Natural killer cell treated with Interleukin-12 subunit alpha and Interleukin-12 subunit beta and Interleukin-15 and Interleukin-18, amount 100 ng/mL, for 72 hours (primary cell): ENCODE measurements around the gene CD276. TPM values are rescaled to one million over a fixed set of nuclear protein-coding genes. Genes with fewer than 3 reads are reported as not detected.
A peak's percentile ranks its signal among the peaks of the same experiment; 100 is the strongest.
"Not testable (repeated sequence)": the region's sequence is repeated elsewhere in the genome, so short reads cannot be mapped to it uniquely, and the experiment has no call there.

Source experiments
- ATAC-seq, 2 donors: fragments of 150-1000 bp; cut with Tn5 transposase in 1 of 2; sonication (Bioruptor Pico), chemical (Tn5 transposase) in 1 of 2; 2 replicates each; pipeline ENCODE4 v1.10.0; 2021
- DNase-seq: peaks from one replicate; pipeline ENCODE4 v3.0.0; 2022; ENCODE audit warnings: low spot score
- H3K27ac Mint-ChIP-seq, 2 donors: 1 replicate in 1 of 2; 2 replicates in 1 of 2; pipeline ENCODE4 v1.8.0; 2022; ENCODE audit warnings: mixed read lengths in 2 of 2, mild to moderate bottlenecking in 1 of 2, moderate library complexity in 1 of 2
- H3K27me3 Mint-ChIP-seq, 2 donors: 1 replicate in 1 of 2; 2 replicates in 1 of 2; pipeline ENCODE4 v1.8.0; 2022; ENCODE audit warnings: mixed read lengths in 2 of 2
- H3K36me3 Mint-ChIP-seq: one replicate; pipeline ENCODE4 v1.8.0; 2022; ENCODE audit warnings: mixed read lengths
- H3K4me1 Mint-ChIP-seq, 2 donors: 1 replicate in 1 of 2; 2 replicates in 1 of 2; pipeline ENCODE4 v1.8.0; 2022; ENCODE audit warnings: low read depth in 2 of 2, mixed read lengths in 2 of 2, mild to moderate bottlenecking in 1 of 2
- H3K4me3 Mint-ChIP-seq: one replicate; pipeline ENCODE4 v1.8.0; 2022; ENCODE audit warnings: mixed read lengths
- H3K9me3 Mint-ChIP-seq: 2 replicates; pipeline ENCODE4 v1.8.0; 2022; ENCODE audit warnings: mixed read lengths
- total RNA-seq, 2 donors: library from RNA; stranded (reverse); gene quantifications; one replicate each; pipeline ENCODE4 v1.2.3, GENCODE V29; 2022

CD276 gene
- total RNA-seq: 1 to 10 TPM in 1 of 2 donors, under 1 TPM in 1; 0.90 to 2.0 TPM

DNA sequence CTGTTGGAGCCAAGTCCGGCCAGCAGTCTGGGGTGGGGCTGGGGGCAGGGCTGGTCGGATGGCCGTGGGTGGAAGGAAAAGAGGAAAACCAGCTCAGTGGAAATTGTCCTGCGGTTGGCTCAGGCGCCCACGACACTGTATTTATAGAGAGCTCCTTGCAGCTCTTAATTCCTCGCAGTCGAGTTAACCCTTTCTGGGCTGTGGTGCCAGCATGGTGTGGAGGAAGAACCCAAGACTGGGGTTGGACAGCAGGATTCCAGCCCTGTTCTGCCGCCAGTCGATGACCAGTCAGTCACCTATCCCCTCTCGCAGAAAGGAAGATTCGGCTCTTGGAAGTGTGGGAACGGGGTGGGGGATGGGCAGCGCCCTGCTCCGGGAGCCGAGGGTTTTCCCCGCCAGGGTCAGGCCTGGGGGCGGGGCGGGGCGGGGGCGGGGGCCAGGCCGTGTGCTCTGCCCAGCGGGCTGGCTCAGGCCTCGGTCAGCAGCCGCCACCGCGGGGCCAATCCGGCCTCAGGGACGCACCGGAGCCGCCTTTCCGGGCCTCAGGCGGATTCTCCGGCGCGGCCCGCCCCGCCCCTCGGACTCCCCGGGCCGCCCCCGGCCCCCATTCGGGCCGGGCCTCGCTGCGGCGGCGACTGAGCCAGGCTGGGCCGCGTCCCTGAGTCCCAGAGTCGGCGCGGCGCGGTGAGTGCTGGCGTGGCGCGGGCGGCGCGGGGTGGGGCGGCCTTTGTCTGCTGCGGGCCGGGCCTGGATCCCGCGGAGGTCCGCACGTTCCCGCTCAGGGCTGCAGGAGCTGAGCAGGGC, at the start of gene CD276:
Gene CD276, plus strand, starts transcription at position 607 of the 804 bp plus-strand sequence. CDS start 15,257 bp downstream, outside the sequence.
- ATAC-seq (peak; percentile 55 to 71), DNase-seq (no peak)
- H3K27me3 Mint-ChIP-seq: peaks cover 36 to 40% of the 10 kb centered on the region in 2 donors
- H3K4me1 Mint-ChIP-seq: peaks cover 5 to 14% of the 10 kb centered on the region in 2 donors
- no peaks in the 10 kb centered on the region for H3K36me3 Mint-ChIP-seq
- H3K27ac Mint-ChIP-seq: no peak within 1 kb of the TSS
- H3K9me3 Mint-ChIP-seq: no peaks in the 10 kb centered on the region
- peak within 1 kb of the TSS; percentile 50 for H3K4me3 Mint-ChIP-seq

DNA sequence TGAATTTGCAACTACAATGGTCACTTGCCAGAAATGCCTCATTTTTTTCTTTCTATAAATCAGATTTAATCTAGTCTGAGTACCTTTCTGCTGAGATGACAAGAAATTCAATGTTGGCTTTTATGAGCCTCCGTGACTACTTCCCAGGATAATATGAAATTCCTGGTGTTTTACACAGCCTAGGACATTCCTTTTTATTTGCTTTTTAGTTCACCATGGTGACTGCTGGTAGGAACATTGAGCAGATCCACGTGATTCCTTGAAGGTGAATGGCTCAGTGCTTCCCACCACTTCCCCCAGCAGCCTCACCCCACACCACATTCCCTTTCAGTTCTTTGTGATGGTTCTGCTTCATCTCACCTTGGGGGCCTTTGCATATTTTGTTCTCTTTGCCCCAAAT, 46.7 kb upstream of the CD276 start:
- H3K36me3 Mint-ChIP-seq: peaks cover 5% of the 10 kb centered on the region
- H3K27me3 Mint-ChIP-seq: peaks cover 28 to 29% of the 10 kb centered on the region in 2 donors
- peaks cover 14 to 17% of the 10 kb centered on the region in 2 donors for H3K4me1 Mint-ChIP-seq
- H3K4me3 Mint-ChIP-seq: no peak overlapping the region
- no peaks in the 10 kb centered on the region for H3K9me3 Mint-ChIP-seq
- ATAC-seq (no peak), DNase-seq (no peak)
- H3K27ac Mint-ChIP-seq: no peak overlapping the region

DNA sequence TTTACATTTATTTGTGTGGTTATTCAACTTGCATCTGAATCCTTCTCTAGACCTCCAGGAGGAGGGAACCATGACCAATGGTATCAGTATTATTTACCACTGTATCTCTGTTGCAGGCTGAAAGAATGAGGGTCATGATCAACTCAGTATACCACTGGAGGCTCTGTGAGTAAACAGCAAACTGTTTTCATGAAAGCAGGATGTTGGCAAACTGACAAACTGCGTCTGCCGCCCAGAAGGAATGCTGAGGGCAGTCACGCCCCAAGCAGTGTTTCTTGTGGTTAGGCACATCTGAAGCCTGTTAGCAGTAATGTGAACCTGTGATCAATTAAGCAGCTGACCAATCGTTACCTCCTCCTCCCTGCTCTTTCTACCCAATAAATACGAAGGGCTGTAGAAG, 44.7 kb upstream of the CD276 start:
- not testable (repeated sequence) for H3K4me1 Mint-ChIP-seq, ATAC-seq, H3K27ac Mint-ChIP-seq, H3K36me3 Mint-ChIP-seq, H3K9me3 Mint-ChIP-seq, DNase-seq, H3K4me3 Mint-ChIP-seq
- peaks cover 28 to 29% of the 10 kb centered on the region in 2 donors for H3K27me3 Mint-ChIP-seq

DNA sequence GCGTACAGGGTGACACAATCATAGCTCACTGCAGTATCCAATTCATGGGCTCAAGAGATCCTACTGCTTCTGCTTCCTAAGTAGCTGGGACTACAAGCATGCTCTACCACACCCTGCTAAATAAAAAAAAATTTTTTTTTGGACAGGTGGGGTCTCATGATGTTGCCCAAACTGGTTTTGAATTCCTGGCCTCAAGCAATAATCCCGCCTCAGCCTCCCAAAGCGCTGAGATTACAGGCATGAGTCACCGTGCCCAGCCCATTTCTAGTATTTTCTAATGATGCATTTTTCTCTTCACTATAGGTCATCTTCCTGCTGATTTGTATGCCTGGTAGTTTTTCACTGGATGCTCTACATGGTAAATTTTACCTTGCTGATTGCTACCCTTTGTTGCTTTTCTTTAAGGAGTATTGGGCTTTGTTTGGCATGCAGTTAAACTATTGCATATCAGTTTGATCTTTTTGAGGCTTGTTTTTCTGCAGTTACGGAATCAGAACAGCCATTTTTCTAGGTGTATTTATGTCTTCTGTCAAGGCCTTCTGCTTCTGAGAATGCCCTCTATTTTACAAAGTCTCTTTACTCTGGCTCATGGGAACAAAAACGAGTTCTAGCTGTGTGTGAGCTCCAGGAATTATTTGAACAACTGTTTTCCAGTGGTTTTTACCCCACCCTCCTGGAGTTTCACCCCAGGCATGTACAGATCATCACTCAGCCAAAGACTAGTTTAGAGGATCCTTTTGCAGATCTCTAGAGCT, 36.7 kb upstream of the CD276 start:
- H3K27ac Mint-ChIP-seq: no peak overlapping the region
- DNase-seq (no peak), ATAC-seq (no peak)
- no peaks in the 10 kb centered on the region for H3K9me3 Mint-ChIP-seq
- peaks cover 14 to 19% of the 10 kb centered on the region in 2 donors for H3K4me1 Mint-ChIP-seq
- H3K4me3 Mint-ChIP-seq: no peak overlapping the region
- H3K27me3 Mint-ChIP-seq: peaks cover 30 to 51% of the 10 kb centered on the region in 2 donors
- H3K36me3 Mint-ChIP-seq: no peaks in the 10 kb centered on the region

DNA sequence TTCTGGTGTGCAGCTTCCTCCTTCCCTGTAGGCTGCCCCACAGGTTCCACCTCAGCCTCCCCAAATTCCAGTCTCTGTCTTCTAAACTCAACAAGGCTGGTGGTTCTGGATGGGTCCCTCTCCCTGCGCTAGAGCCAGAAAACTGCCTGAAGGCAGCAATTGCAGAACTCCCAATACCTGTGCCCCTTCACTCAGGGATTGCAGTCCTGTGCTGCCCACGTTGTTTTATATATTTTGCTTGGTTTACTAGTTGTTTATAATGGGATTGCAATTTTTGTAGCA, 36.2 kb upstream of the CD276 start:
- peaks cover 30 to 51% of the 10 kb centered on the region in 2 donors for H3K27me3 Mint-ChIP-seq
- H3K36me3 Mint-ChIP-seq: no peaks in the 10 kb centered on the region
- no peak overlapping the region for H3K27ac Mint-ChIP-seq
- no peak for ATAC-seq
- peaks cover 14 to 19% of the 10 kb centered on the region in 2 donors for H3K4me1 Mint-ChIP-seq
- no peak for DNase-seq
- H3K4me3 Mint-ChIP-seq: no peak overlapping the region
- H3K9me3 Mint-ChIP-seq: no peaks in the 10 kb centered on the region

DNA sequence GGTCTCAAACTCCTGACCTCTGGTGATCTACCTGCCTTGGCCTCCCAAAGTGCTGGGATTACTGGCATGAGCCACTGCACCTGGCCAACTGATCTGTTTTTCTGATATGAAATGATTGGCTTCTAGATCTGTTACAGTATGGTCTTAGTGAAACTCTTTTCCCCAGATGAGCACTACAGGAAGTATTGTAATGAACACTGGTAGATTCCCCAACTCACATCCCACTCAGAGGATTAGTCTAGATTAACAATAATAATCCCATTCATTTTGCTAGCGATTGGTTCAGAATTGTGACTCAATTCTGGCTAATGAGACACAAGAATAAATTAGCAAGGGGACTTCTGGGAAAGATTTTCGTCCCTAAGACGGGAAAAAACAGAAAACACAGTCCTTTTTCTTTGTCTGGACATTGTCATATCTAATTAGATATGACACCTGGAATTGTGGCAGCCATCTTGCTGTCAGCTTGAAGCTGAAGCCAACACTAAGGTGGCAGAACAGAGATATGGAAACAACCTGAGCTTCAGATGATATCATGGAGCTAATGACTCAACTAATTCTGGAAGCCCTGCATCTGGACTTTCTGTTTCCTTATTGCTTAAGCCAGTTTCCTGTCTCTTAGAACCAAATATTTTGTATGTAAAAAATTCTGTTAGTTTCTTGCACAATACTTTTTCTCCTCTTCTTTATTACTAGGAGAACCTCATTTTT, 33.6 kb upstream of the CD276 start:
- no peak for DNase-seq
- Mint-ChIP-seq H3K27me3 (peaks cover 34 to 64% of the 10 kb centered on the region in 2 donors), H3K36me3 (no peaks in the 10 kb centered on the region), H3K4me1 (peaks cover 14 to 19% of the 10 kb centered on the region in 2 donors), H3K4me3 (peak overlapping the region; percentile 25), H3K9me3 (no peaks in the 10 kb centered on the region), H3K27ac (peak overlapping the region; percentile 13 to 68)
- ATAC-seq: peak; percentile 79 to 89

DNA sequence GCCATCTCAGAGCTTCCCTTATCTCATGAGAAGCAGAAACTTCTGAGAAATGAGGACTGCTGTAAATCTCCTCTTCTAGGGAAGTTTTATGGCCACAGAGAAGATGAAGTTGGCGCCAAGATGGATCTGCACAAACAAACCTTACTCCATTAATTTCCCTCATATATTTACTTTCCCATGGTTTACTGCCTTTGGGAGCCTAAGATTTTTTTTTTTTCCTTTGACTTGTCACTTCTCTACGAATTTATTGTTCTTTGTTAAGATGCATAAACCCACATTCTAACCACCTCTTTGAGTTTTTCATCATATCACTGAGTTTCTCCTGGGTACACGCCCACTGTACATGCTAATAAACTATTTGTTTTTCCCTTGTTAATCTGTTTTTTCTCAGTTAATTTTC, 29.5 kb upstream of the CD276 start:
- Mint-ChIP-seq H3K4me3 (no peak overlapping the region), H3K27ac (no peak overlapping the region), H3K4me1 (peaks cover 14 to 19% of the 10 kb centered on the region in 2 donors), H3K36me3 (no peaks in the 10 kb centered on the region), H3K27me3 (peaks cover 35 to 56% of the 10 kb centered on the region in 2 donors), H3K9me3 (no peaks in the 10 kb centered on the region)
- no peak for ATAC-seq
- DNase-seq: no peak

DNA sequence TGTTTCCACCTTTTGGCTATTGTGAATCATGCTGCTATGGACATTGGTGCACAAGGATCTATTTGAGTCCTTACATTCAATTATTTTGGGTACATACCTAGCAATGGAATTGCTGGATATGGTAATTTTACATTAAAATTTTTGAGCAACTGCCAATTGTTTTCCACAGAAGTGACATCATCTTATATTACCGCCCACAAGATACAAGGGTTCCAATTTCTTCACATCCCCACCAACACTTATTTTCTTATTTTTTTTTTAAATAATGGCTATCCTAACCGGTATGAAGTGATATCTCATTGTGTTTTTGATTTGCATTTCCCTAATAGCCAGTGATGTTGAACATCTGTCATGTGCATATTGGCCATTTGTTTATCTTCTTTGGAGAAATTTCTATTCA, 28.5 kb upstream of the CD276 start:
- DNase-seq: no peak
- no peak overlapping the region for H3K27ac Mint-ChIP-seq
- H3K36me3 Mint-ChIP-seq: no peaks in the 10 kb centered on the region
- ATAC-seq: no peak
- no peaks in the 10 kb centered on the region for H3K9me3 Mint-ChIP-seq
- peaks cover 6 to 11% of the 10 kb centered on the region in 2 donors for H3K4me1 Mint-ChIP-seq
- no peak overlapping the region for H3K4me3 Mint-ChIP-seq
- peaks cover 36 to 57% of the 10 kb centered on the region in 2 donors for H3K27me3 Mint-ChIP-seq

DNA sequence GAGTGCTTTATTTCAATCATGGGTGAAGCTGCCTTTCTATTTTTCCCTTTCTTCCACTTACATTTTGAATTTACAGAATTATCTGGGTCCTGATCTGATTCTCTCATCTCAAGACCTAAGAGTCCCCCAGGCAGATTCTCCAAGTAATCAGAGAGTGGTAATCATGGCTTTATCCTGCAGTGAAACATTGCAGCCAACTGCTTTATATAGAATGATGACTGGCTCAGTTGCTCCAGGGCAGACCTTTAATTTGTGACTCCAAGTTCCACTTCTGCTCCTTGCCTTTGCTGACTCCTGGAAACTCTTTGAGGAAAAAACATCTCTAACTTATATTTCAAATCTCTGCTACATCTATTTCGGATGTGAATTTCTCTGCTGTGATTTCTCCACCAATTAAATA, 25.5 kb upstream of the CD276 start:
- Mint-ChIP-seq H3K9me3 (no peaks in the 10 kb centered on the region), H3K36me3 (no peaks in the 10 kb centered on the region), H3K27me3 (peaks cover 32 to 44% of the 10 kb centered on the region in 2 donors)

DNA sequence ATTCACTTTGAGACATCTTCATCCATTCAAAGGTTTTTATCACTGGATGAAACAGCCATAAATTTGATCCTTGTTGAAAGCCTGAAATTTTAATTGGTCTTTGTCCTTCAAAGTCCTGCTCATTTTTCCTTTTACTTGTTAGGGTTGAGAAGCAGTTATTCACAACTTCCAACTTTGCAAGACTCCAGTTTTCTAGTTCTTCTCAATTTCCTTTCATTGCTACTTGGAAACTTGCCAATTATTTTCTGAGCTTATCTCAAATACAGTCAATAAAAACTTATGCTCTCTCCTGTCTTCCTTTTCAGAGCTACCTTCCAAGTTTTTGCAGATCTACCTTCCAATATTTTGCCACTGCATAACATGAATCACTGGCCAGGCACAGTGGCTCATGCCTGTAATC, 23.7 kb upstream of the CD276 start:
- Mint-ChIP-seq H3K9me3 (no peaks in the 10 kb centered on the region), H3K27me3 (peaks cover 30 to 38% of the 10 kb centered on the region in 2 donors), H3K4me3 (no peak overlapping the region), H3K36me3 (no peaks in the 10 kb centered on the region), H3K27ac (no peak overlapping the region), H3K4me1 (no peaks in the 10 kb centered on the region)
- no peak for DNase-seq
- no peak for ATAC-seq

More for the DNA sequence above, 25.5 kb upstream of the CD276 start:
- Mint-ChIP-seq H3K4me1 (no peaks in the 10 kb centered on the region), H3K4me3 (no peak overlapping the region), H3K27ac (no peak overlapping the region)
- DNase-seq (no peak), ATAC-seq (no peak)

DNA sequence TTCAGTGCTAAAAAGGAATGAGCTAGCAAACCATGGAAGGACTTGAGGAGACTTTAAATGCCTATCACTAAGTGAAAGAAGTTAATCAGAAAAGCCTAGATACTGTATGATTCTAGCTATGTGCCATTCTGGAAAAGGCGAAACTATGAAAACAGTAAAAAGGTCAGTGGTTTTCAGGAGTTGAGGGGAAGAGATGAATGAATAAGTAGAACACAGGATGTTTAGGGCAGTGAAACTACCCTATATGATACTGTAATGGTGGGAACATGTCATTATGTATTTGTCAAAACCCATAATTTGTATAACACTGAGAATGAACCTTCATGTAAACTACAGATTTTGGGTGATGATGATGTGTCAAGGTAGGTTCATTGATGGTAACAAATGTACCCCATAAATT, 9.6 kb upstream of the CD276 start:
- peaks cover 20 to 23% of the 10 kb centered on the region in 2 donors for H3K27me3 Mint-ChIP-seq
- H3K36me3 Mint-ChIP-seq: no peaks in the 10 kb centered on the region
- H3K4me1 Mint-ChIP-seq: peaks cover 5 to 8% of the 10 kb centered on the region in 2 donors
- no peaks in the 10 kb centered on the region for H3K9me3 Mint-ChIP-seq
- H3K4me3 Mint-ChIP-seq: no peak overlapping the region
- H3K27ac Mint-ChIP-seq: no peak overlapping the region
- DNase-seq: no peak
- no peak for ATAC-seq

DNA sequence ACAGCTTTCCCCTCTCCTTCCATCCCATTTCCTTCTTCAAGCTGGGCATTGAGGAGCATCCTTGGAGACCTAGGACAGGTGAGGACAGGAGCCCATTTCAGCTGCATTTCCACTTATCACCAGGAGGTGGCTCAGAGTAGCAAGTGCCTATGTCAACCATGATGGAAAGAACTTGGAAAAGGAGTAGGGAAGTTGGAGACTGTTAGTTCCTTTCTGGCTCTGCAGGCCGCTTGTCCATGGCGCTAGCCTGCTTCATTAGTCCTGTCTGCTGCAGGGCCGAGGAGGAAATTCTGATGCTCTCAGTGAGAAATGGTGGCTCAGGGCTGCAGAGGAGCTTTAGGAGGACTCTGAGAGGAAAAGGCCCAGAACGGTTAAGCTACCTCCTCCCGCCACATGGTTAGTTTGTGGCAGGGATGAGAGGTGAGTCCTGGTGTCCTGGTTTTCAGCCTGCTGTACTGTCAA, 7.0 kb upstream of the CD276 start:
- Mint-ChIP-seq H3K27me3 (peaks cover 22 to 27% of the 10 kb centered on the region in 2 donors), H3K27ac (no peak overlapping the region), H3K4me1 (peaks cover 5 to 8% of the 10 kb centered on the region in 2 donors), H3K4me3 (no peak overlapping the region), H3K9me3 (no peaks in the 10 kb centered on the region), H3K36me3 (no peaks in the 10 kb centered on the region)
- DNase-seq (no peak), ATAC-seq (peak in 1 of 2 donors; percentile 63)

DNA sequence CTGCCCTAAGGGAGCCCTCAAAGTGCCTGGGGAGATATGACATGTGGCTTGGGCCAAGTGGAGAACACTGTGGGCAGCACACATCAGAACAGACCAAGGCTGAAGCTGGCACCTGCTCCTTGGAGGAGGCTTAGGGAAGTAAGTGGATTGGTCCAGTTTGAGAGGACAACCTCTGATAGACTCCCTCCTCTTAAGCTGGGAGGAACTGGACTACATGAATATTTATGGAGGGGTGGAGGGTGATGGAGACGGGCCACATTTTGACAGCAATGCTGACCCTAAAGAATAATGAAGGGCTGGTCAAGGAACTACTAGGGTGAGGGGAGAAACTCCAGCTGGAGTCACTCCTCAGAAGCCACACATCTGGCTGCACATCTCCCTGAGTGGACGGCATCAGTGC, 6.5 kb upstream of the CD276 start:
- H3K36me3 Mint-ChIP-seq: no peaks in the 10 kb centered on the region
- no peak overlapping the region for H3K4me3 Mint-ChIP-seq
- H3K27ac Mint-ChIP-seq: no peak overlapping the region
- DNase-seq (no peak), ATAC-seq (no peak)
- H3K27me3 Mint-ChIP-seq: peaks cover 26 to 28% of the 10 kb centered on the region in 2 donors
- H3K4me1 Mint-ChIP-seq: peaks cover 5 to 8% of the 10 kb centered on the region in 2 donors
- H3K9me3 Mint-ChIP-seq: no peaks in the 10 kb centered on the region
